ENCODE measurements around the gene CHRNB1.

Gene CHRNB1

DNA sequence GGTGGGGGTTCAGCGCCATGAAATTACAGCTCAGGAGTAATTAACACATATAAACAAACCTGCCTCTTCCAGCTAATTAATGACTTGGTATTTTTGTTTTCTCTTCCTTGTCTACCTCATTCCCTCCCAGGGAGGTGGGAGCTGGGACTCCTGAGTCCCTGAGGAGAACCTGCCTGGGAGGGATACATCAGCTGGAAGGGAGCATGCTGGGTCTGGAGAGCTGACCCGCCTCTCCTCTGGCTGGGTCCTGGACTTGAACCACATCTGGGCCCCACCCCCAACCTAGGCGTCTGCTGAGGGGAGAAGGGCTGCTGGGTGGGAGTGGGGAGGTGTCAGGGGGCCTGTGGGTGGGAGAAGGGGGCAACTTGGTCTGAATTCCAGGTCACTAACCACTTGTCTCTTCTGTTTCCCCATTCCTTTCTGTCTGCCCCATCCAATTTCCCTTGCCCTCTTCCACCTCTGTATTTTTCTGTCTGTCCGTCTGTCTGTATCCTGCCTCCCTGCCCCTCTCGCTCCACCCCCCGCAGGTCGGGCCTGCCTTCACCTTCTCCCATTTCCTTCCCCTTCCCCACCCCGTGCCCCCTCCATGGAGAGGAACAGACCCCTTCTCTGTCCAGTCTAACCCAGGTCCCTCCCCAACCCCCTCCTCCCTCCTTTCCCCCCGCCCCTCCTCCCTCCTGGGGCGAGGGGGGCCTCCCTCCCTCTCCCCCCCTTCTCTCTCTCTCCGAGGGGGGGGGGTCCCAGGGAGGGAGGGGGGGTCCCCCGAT, 37.2 kb upstream of the CHRNB1 start, which contains the start of gene NLGN2:
TSS of gene NLGN2 (plus strand) at position 361 of the 767 bp plus-strand sequence. CDS start 411 bp downstream, outside the sequence.
- Histone ChIP-seq H3K4me1 (ENCODE audit: control insufficient read depth, insufficient read depth, low read length) (peaks cover 7% of the 10 kb centered on the region), H3K27me3 (ENCODE audit: control insufficient read depth, insufficient read depth, low read length) (peaks cover 23% of the 10 kb centered on the region), H3K36me3 (ENCODE audit: control insufficient read depth, insufficient read depth, low read length) (no peaks in the 10 kb centered on the region), H3K4me3 (ENCODE audit: low read length) (no peak within 1 kb of the TSS), H3K9me3 (ENCODE audit: control insufficient read depth, low read length) (no peaks in the 10 kb centered on the region), H3K9ac (ENCODE audit: low read length) (no peak within 1 kb of the TSS)

DNA sequence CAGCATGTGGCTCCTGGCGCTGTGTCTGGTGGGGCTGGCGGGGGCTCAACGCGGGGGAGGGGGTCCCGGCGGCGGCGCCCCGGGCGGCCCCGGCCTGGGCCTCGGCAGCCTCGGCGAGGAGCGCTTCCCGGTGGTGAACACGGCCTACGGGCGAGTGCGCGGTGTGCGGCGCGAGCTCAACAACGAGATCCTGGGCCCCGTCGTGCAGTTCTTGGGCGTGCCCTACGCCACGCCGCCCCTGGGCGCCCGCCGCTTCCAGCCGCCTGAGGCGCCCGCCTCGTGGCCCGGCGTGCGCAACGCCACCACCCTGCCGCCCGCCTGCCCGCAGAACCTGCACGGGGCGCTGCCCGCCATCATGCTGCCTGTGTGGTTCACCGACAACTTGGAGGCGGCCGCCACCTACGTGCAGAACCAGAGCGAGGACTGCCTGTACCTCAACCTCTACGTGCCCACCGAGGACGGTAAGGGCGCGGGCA, 36.6 kb upstream of the CHRNB1 start:
- Histone ChIP-seq H3K4me3 (ENCODE audit: low read length) (no peak overlapping the region), H3K9me3 (ENCODE audit: control insufficient read depth, low read length) (no peaks in the 10 kb centered on the region), H3K9ac (ENCODE audit: low read length) (no peak overlapping the region), H3K27me3 (ENCODE audit: control insufficient read depth, insufficient read depth, low read length) (peaks cover 23% of the 10 kb centered on the region), H3K4me1 (ENCODE audit: control insufficient read depth, insufficient read depth, low read length) (peaks cover under 1% of the 10 kb centered on the region), H3K36me3 (ENCODE audit: control insufficient read depth, insufficient read depth, low read length) (no peaks in the 10 kb centered on the region)

DNA sequence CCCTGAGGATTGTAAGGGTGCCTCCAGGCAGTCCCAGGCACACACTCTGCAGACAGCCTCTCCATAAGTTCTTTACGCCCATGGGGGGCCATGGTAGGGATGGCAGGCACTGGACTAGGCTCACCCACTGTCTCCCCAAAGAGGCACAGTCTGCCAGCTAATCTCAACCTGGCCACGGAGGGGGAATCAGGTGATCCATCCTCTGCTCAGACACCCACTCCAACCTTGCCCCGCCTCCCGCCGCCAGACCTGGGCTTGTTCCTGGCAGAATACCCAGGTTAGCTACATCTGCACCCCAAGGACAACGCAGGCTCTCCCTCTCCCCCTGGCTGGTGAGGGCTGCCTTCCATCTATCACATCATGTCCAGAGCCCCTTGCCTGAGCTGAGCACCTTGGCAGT, 36.0 kb upstream of the CHRNB1 start:
- peaks cover 23% of the 10 kb centered on the region for H3K27me3 ChIP-seq (ENCODE audit: control insufficient read depth, insufficient read depth, low read length)
- no peak overlapping the region for H3K4me3 ChIP-seq (ENCODE audit: low read length)
- H3K9me3 ChIP-seq (ENCODE audit: control insufficient read depth, low read length), result no peaks in the 10 kb centered on the region
- no peaks in the 10 kb centered on the region for H3K4me1 ChIP-seq (ENCODE audit: control insufficient read depth, insufficient read depth, low read length)
- no peak overlapping the region for H3K9ac ChIP-seq (ENCODE audit: low read length)
- H3K36me3 ChIP-seq (ENCODE audit: control insufficient read depth, insufficient read depth, low read length), result no peaks in the 10 kb centered on the region

DNA sequence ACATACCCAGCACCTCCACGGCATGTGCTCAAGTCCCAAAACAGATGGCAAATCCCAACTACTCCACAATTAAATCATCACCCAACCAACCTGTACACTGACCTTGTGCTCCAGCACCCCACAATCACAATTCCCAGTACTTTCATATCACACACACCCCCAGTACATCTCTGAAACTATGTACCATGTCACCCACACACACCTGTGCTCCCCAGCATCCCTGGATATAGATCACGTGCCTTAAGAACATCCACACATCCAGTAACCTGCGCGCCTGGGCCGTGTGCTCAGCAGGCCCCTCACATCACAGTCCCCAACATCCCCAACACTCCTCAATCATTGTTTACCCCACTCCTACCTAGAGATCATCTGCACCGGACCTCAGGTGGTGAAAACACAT, 35.1 kb upstream of the CHRNB1 start:
- H3K4me1 ChIP-seq (ENCODE audit: control insufficient read depth, insufficient read depth, low read length), result no peaks in the 10 kb centered on the region
- peaks cover 23% of the 10 kb centered on the region for H3K27me3 ChIP-seq (ENCODE audit: control insufficient read depth, insufficient read depth, low read length)
- H3K4me3 ChIP-seq (ENCODE audit: low read length), result no peak overlapping the region
- no peak overlapping the region for H3K9ac ChIP-seq (ENCODE audit: low read length)
- H3K36me3 ChIP-seq (ENCODE audit: control insufficient read depth, insufficient read depth, low read length), result no peaks in the 10 kb centered on the region
- no peaks in the 10 kb centered on the region for H3K9me3 ChIP-seq (ENCODE audit: control insufficient read depth, low read length)

DNA sequence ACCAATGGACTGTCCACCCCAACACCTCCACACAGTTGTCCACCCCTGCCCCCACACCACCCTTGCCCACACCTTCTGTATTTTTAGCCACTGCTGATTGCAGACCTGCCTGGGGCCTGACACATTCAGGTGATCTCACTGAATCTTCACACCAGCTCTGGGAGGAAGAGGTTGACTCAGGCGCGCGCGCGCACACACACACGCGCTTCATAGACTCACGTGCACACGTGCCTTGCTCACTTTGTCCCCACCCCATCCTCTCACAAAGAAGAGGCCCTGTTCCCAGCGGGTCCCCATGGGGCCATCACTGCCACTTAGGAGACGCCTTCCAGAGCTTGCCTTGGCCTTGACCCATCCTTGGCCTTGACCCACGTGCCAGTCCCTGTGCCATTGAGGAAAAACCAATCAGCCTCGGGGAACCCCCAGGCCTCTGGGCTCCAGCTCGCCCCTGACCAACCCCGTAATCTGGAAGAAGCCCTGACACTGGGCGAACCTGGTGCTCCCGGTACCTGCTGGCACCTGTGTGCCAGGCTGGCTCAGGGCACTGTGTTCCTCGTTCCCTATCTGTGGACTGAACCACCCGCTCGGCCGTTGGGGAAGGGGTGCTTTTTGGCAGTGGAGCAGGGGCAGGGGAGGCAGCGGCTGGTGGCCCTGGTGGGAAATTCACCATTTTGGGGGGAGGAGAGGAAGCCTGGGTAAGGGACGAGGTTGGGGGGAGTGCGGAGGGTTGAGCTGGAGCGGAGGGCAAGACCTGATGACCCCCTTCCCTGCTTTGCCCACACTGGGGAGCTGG, 34.0 kb upstream of the CHRNB1 start:
- Histone ChIP-seq H3K27me3 (ENCODE audit: control insufficient read depth, insufficient read depth, low read length) (peaks cover 12% of the 10 kb centered on the region), H3K36me3 (ENCODE audit: control insufficient read depth, insufficient read depth, low read length) (no peaks in the 10 kb centered on the region), H3K9ac (ENCODE audit: low read length) (no peak overlapping the region), H3K4me3 (ENCODE audit: low read length) (no peak overlapping the region), H3K4me1 (ENCODE audit: control insufficient read depth, insufficient read depth, low read length) (no peaks in the 10 kb centered on the region), H3K9me3 (ENCODE audit: control insufficient read depth, low read length) (no peaks in the 10 kb centered on the region)

DNA sequence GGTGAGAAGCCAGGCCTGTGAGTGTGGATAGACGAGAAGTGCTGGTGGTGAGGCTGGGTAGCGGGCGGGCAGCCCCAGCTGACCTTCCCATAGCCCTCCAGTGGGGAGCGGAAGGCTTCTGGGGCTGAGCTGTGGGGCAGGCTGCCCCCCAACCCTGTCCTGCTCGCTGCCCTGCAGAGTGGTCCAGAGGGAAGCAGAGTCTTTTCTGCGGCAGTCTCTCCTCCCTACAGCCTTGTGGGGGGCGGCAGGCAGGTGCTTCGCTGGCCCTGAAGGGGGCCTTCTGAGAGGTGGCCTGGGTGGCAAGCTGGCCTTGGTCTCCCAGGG, 33.5 kb upstream of the CHRNB1 start:
- Histone ChIP-seq H3K9ac (ENCODE audit: low read length) (no peak overlapping the region), H3K27me3 (ENCODE audit: control insufficient read depth, insufficient read depth, low read length) (peaks cover 7% of the 10 kb centered on the region), H3K36me3 (ENCODE audit: control insufficient read depth, insufficient read depth, low read length) (no peaks in the 10 kb centered on the region), H3K9me3 (ENCODE audit: control insufficient read depth, low read length) (no peaks in the 10 kb centered on the region), H3K4me3 (ENCODE audit: low read length) (no peak overlapping the region), H3K4me1 (ENCODE audit: control insufficient read depth, insufficient read depth, low read length) (no peaks in the 10 kb centered on the region)

DNA sequence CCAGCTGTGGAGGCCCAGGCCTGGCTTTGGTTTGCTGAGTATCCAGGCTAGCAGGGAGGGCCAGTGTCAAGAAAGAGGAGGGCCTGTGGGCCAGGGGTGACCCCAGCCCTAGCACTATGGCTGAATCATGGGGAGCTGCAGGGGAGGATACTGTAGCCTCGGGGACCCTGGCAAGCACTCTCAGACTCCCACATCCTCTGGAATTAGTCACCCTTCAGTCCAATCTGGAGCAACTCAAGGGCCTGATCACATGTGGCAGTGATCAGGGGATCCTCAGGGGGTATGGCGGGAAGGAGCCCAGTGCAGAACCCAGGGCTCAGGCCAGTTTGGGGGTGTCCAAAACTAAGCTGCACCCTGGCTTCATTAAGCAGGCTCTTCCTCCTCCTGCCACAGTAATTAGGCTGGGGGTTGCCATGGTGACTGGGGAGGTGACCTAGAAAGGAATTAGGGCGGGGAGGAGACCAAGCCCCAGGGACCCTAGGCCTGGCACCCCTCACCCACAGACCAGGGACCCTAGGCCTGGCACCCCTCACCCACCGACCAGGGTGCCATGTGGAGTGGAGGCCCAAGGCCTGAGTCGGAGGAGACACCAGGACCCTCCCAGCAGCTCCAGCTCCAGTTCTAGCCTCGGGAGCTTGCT, 31.4 kb upstream of the CHRNB1 start:
- H3K4me1 ChIP-seq (ENCODE audit: control insufficient read depth, insufficient read depth, low read length), result no peaks in the 10 kb centered on the region
- H3K27me3 ChIP-seq (ENCODE audit: control insufficient read depth, insufficient read depth, low read length), result peaks cover under 1% of the 10 kb centered on the region
- no peaks in the 10 kb centered on the region for H3K9me3 ChIP-seq (ENCODE audit: control insufficient read depth, low read length)
- H3K9ac ChIP-seq (ENCODE audit: low read length), result no peak overlapping the region
- no peaks in the 10 kb centered on the region for H3K36me3 ChIP-seq (ENCODE audit: control insufficient read depth, insufficient read depth, low read length)
- no peak overlapping the region for H3K4me3 ChIP-seq (ENCODE audit: low read length)

DNA sequence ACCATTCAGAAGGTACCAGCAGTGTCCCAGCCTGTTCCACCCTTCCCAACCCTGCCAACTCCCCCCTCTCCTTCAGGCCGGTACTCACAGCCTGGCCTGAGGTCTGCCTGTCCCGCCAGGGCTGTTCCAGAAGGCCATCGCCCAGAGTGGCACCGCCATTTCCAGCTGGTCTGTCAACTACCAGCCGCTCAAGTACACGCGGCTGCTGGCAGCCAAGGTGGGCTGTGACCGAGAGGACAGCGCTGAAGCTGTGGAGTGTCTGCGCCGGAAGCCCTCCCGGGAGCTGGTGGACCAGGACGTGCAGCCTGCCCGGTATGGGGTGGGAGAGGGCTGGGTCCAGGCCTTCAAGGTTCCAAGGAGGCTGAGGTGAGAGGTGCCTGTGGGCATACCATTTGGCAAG, 30.0 kb upstream of the CHRNB1 start:
- no peak overlapping the region for H3K9ac ChIP-seq (ENCODE audit: low read length)
- H3K4me1 ChIP-seq (ENCODE audit: control insufficient read depth, insufficient read depth, low read length), result no peaks in the 10 kb centered on the region
- peaks cover 8% of the 10 kb centered on the region for H3K27me3 ChIP-seq (ENCODE audit: control insufficient read depth, insufficient read depth, low read length)
- H3K36me3 ChIP-seq (ENCODE audit: control insufficient read depth, insufficient read depth, low read length), result no peaks in the 10 kb centered on the region
- no peak overlapping the region for H3K4me3 ChIP-seq (ENCODE audit: low read length)
- H3K9me3 ChIP-seq (ENCODE audit: control insufficient read depth, low read length), result no peaks in the 10 kb centered on the region

DNA sequence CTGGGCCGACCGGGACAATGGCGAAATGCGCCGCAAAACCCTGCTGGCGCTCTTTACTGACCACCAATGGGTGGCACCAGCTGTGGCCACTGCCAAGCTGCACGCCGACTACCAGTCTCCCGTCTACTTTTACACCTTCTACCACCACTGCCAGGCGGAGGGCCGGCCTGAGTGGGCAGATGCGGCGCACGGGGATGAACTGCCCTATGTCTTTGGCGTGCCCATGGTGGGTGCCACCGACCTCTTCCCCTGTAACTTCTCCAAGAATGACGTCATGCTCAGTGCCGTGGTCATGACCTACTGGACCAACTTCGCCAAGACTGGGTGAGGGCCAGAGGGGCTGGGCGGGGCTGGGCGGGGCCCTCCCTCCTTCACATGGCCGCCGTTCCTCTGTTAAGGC, 29.1 kb upstream of the CHRNB1 start:
- H3K27me3 ChIP-seq (ENCODE audit: control insufficient read depth, insufficient read depth, low read length), result peaks cover 8% of the 10 kb centered on the region
- H3K4me1 ChIP-seq (ENCODE audit: control insufficient read depth, insufficient read depth, low read length), result no peaks in the 10 kb centered on the region
- H3K36me3 ChIP-seq (ENCODE audit: control insufficient read depth, insufficient read depth, low read length), result no peaks in the 10 kb centered on the region
- no peaks in the 10 kb centered on the region for H3K9me3 ChIP-seq (ENCODE audit: control insufficient read depth, low read length)
- no peak overlapping the region for H3K9ac ChIP-seq (ENCODE audit: low read length)
- no peak overlapping the region for H3K4me3 ChIP-seq (ENCODE audit: low read length)

DNA sequence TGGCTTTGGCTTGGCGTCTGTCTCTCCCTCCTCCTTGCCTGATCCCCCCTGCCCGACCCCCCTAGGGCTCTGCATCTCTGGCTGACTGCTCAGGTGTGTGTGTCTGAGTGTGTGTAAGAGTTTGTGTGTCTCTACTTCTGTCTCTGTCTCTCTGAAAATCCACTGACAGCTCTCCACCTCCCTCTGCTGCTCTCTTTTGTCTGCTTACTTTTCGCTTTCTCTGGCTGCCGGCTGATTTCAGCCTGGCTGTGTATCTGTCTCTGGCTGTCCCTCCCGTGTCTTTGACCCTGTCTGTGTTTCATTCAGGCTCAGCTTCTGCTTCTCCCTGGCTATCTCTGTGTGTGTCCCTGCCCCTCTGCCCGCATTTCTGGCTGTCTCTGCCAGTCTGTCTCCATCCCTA, 28.5 kb upstream of the CHRNB1 start:
- Histone ChIP-seq H3K27me3 (ENCODE audit: control insufficient read depth, insufficient read depth, low read length) (peaks cover 8% of the 10 kb centered on the region), H3K9me3 (ENCODE audit: control insufficient read depth, low read length) (no peaks in the 10 kb centered on the region), H3K36me3 (ENCODE audit: control insufficient read depth, insufficient read depth, low read length) (no peaks in the 10 kb centered on the region), H3K9ac (ENCODE audit: low read length) (no peak overlapping the region), H3K4me1 (ENCODE audit: control insufficient read depth, insufficient read depth, low read length) (no peaks in the 10 kb centered on the region), H3K4me3 (ENCODE audit: low read length) (no peak overlapping the region)

DNA sequence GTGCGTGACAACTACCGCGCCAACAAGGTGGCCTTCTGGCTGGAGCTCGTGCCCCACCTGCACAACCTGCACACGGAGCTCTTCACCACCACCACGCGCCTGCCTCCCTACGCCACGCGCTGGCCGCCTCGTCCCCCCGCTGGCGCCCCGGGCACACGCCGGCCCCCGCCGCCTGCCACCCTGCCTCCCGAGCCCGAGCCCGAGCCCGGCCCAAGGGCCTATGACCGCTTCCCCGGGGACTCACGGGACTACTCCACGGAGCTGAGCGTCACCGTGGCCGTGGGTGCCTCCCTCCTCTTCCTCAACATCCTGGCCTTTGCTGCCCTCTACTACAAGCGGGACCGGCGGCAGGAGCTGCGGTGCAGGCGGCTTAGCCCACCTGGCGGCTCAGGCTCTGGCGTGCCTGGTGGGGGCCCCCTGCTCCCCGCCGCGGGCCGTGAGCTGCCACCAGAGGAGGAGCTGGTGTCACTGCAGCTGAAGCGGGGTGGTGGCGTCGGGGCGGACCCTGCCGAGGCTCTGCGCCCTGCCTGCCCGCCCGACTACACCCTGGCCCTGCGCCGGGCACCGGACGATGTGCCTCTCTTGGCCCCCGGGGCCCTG, 27.7 kb upstream of the CHRNB1 start:
- Histone ChIP-seq H3K9me3 (ENCODE audit: control insufficient read depth, low read length) (no peaks in the 10 kb centered on the region), H3K27me3 (ENCODE audit: control insufficient read depth, insufficient read depth, low read length) (peaks cover 8% of the 10 kb centered on the region), H3K9ac (ENCODE audit: low read length) (no peak overlapping the region), H3K4me3 (ENCODE audit: low read length) (no peak overlapping the region), H3K36me3 (ENCODE audit: control insufficient read depth, insufficient read depth, low read length) (no peaks in the 10 kb centered on the region), H3K4me1 (ENCODE audit: control insufficient read depth, insufficient read depth, low read length) (no peaks in the 10 kb centered on the region)

All from mucosa of stomach (tissue), 1 donor.